Effector memory CD8-positive, alpha-beta T cell (primary cell): ENCODE measurements around the gene DSCAML1.

Experiments used
- ATAC-seq: fragments of 150-1000 bp; cut with Tn5 transposase; replicated peaks from 2 replicates; pipeline ENCODE4 v1.10.0; 2021; ENCODE audit warnings: mild to moderate bottlenecking, moderate library complexity
- DNase-seq, 3 experiments: peaks; one replicate each; pipeline ENCODE4 v3.0.0; 2021
- H3K27ac Mint-ChIP-seq, 2 donors: one replicate each; pipeline ENCODE4 v1.8.0; 2022; ENCODE audit warnings: mild to moderate bottlenecking in 2 of 2, mixed read lengths in 2 of 2, moderate library complexity in 2 of 2
- H3K27me3 Mint-ChIP-seq, 2 donors: one replicate each; pipeline ENCODE4 v1.8.0; 2022; ENCODE audit warnings: mixed read lengths in 2 of 2
- H3K36me3 Mint-ChIP-seq: one replicate; pipeline ENCODE4 v1.8.0; 2022; ENCODE audit warnings: mild to moderate bottlenecking, moderate library complexity, mixed read lengths; ENCODE audit not compliant: insufficient read depth
- H3K4me1 Mint-ChIP-seq, 2 donors: one replicate each; pipeline ENCODE4 v1.8.0; 2022; ENCODE audit warnings: low read depth in 2 of 2, mixed read lengths in 2 of 2
- H3K4me3 Mint-ChIP-seq, 2 donors: one replicate each; pipeline ENCODE4 v1.8.0; 2022; ENCODE audit warnings: mild to moderate bottlenecking in 2 of 2, mixed read lengths in 2 of 2, moderate library complexity in 2 of 2
- H3K9me3 Mint-ChIP-seq, 2 donors: one replicate each; pipeline ENCODE4 v1.8.0; 2022; ENCODE audit warnings: mixed read lengths in 2 of 2

DSCAML1 gene

GRCh38 chr11:117421041-117421440 is 376.0 kb downstream of the DSCAML1 start:
- H3K4me1 Mint-ChIP-seq, result no peaks in the 10 kb centered on the region
- H3K9me3 Mint-ChIP-seq, result no peaks in the 10 kb centered on the region
- no peak for DNase-seq
- H3K27ac Mint-ChIP-seq, result no peak overlapping the region
- H3K27me3 Mint-ChIP-seq, result peaks cover 15 to 68% of the 10 kb centered on the region in 2 donors
- peaks cover 2% of the 10 kb centered on the region for H3K36me3 Mint-ChIP-seq
- no peak for ATAC-seq
- no peak overlapping the region for H3K4me3 Mint-ChIP-seq

GRCh38 chr11:117420598-117420997 is 376.4 kb downstream of the DSCAML1 start:
- ATAC-seq (no peak), DNase-seq (no peak)
- H3K27me3 Mint-ChIP-seq, result peaks cover 15 to 63% of the 10 kb centered on the region in 2 donors
- no peaks in the 10 kb centered on the region for H3K4me1 Mint-ChIP-seq
- H3K27ac Mint-ChIP-seq, result no peak overlapping the region
- no peaks in the 10 kb centered on the region for H3K9me3 Mint-ChIP-seq
- no peak overlapping the region for H3K4me3 Mint-ChIP-seq
- H3K36me3 Mint-ChIP-seq, result peaks cover 2% of the 10 kb centered on the region

GRCh38 chr11:117420143-117420485 is 376.9 kb downstream of the DSCAML1 start:
- Mint-ChIP-seq H3K9me3 (no peaks in the 10 kb centered on the region), H3K4me1 (no peaks in the 10 kb centered on the region), H3K27ac (no peak overlapping the region), H3K27me3 (peaks cover 15 to 62% of the 10 kb centered on the region in 2 donors), H3K4me3 (no peak overlapping the region), H3K36me3 (peaks cover 2% of the 10 kb centered on the region)
- ATAC-seq (no peak), DNase-seq (no peak)

DNA sequence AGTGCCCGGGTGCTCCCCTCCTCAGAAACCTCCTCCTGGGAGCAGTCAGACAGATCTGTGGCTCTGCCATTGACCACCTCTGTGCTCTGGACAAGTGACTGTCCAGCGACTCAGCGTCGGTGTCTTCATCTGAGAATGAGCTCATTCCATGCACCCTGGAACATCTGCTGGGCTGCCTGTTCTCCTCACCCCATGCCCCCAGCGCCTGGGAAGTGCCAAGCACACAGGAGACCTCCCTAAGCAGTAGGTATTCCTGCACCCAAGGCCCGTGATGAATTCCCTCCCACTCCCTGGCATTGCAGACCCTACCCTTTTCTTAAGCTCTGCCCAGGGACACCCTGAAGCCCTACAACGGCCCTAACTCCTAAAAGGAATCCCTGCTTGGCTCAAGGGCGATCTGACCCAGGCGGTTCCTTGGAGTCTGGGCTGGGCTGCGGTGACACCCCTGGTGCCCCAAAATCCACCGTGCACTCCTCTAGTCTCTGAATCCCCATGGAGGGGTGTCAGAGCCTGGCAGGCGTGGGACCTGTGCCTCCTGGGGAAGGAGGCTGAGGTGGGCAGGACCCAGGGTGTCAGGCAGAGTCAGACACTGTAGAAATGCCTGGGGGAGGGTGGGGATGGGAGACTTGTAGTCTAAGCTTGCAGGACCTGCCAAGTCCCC is 377.4 kb downstream of the DSCAML1 start:
- no peaks in the 10 kb centered on the region for H3K4me1 Mint-ChIP-seq
- H3K9me3 Mint-ChIP-seq, result no peaks in the 10 kb centered on the region
- no peak overlapping the region for H3K4me3 Mint-ChIP-seq
- H3K36me3 Mint-ChIP-seq, result peaks cover 2% of the 10 kb centered on the region
- H3K27ac Mint-ChIP-seq, result no peak overlapping the region
- no peak for ATAC-seq
- no peak for DNase-seq
- H3K27me3 Mint-ChIP-seq, result peaks cover 15 to 57% of the 10 kb centered on the region in 2 donors

- H3K9me3 Mint-ChIP-seq, result no peaks in the 10 kb centered on the region
- ATAC-seq (no peak), DNase-seq (no peak)
- no peak overlapping the region for H3K4me3 Mint-ChIP-seq
- peaks cover 2% of the 10 kb centered on the region for H3K36me3 Mint-ChIP-seq
- peaks cover 15 to 50% of the 10 kb centered on the region in 2 donors for H3K27me3 Mint-ChIP-seq
- H3K27ac Mint-ChIP-seq, result no peak overlapping the region
- H3K4me1 Mint-ChIP-seq, result no peaks in the 10 kb centered on the region
Measured at GRCh38 chr11:117418737-117419481, 378.1 kb downstream of the DSCAML1 start.

DNA sequence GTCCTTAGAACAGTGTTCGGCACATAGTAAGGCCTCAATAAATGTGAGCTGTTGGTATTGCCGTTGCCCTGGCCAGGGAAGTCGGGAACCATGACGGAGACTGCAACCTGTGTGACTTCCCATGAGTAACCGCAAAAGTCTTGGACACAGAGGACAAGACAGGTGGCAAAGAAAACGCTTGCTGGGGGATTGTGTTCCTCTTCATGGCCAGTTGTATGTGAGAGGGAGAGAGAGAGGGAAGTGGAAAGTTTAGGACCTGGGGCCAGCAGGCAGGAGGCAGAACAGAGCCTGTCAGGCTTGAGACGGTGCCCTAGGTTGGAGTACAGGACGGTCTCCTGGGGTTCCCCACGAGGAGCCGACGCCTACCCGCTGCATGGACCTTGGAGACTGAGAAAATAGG is 379.2 kb downstream of the DSCAML1 start:
- Mint-ChIP-seq H3K27me3 (peaks cover 15 to 40% of the 10 kb centered on the region in 2 donors), H3K36me3 (no peaks in the 10 kb centered on the region), H3K9me3 (no peaks in the 10 kb centered on the region), H3K27ac (no peak overlapping the region), H3K4me1 (no peaks in the 10 kb centered on the region), H3K4me3 (no peak overlapping the region)
- DNase-seq (no peak), ATAC-seq (no peak)

DNA sequence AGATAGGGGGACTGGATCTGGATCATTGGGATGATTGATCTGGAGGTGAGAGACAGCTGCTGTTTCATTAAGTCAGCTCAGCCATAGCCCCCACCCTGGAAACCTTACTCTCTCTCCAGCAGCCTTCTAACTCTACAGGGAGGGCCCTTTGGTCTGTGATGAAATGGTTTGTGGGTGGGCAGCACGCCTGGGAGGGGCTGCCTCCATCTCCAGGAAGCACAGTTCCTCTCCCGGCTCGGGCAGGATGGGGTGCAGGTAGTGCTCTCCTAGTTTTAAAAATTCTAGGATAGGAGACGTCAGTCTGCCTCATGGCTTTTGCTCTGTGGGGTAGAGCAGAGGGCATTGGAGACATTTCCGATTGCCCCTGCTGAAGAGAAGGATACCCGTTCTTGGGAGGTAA is 379.7 kb downstream of the DSCAML1 start:
- DNase-seq (no peak), ATAC-seq (no peak)
- no peaks in the 10 kb centered on the region for H3K9me3 Mint-ChIP-seq
- H3K27me3 Mint-ChIP-seq, result peaks cover 15 to 35% of the 10 kb centered on the region in 2 donors
- no peaks in the 10 kb centered on the region for H3K4me1 Mint-ChIP-seq
- H3K36me3 Mint-ChIP-seq, result no peaks in the 10 kb centered on the region
- no peak overlapping the region for H3K27ac Mint-ChIP-seq
- no peak overlapping the region for H3K4me3 Mint-ChIP-seq

- H3K9me3 Mint-ChIP-seq, result no peaks in the 10 kb centered on the region
- no peak overlapping the region for H3K4me3 Mint-ChIP-seq
- no peaks in the 10 kb centered on the region for H3K4me1 Mint-ChIP-seq
- no peak for DNase-seq
- no peak overlapping the region for H3K27ac Mint-ChIP-seq
- H3K27me3 Mint-ChIP-seq, result peaks cover 10 to 20% of the 10 kb centered on the region in 2 donors
- no peaks in the 10 kb centered on the region for H3K36me3 Mint-ChIP-seq
- ATAC-seq, result no peak
Measured at GRCh38 chr11:117415358-117415896, 381.6 kb downstream of the DSCAML1 start.

- ATAC-seq (no peak), DNase-seq (no peak)
- Mint-ChIP-seq H3K36me3 (no peaks in the 10 kb centered on the region), H3K9me3 (no peaks in the 10 kb centered on the region), H3K27me3 (peaks cover 10 to 20% of the 10 kb centered on the region in 2 donors), H3K4me3 (no peak overlapping the region), H3K4me1 (no peaks in the 10 kb centered on the region), H3K27ac (no peak overlapping the region)
Measured at GRCh38 chr11:117414724-117415123, 382.3 kb downstream of the DSCAML1 start.

DNA sequence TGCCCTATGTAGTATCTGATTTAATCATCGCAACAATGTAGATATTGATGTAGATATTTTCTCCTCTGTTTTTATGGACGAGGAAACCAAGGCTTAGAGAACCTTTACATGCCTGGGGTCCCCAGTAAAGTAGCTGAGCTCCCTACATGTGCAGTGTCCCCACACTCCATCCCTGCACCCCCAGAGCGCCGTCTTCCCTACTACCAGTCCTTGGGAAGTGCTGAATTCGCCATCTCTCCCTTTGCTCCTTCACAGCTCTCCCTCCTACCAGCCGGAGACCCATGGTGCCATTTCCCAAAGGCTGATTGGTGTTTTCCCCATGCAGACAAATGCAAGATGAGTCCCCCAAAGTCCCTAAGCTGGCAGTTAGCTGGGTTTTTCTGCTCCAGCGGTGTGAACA is 383.4 kb downstream of the DSCAML1 start:
- no peak overlapping the region for H3K4me3 Mint-ChIP-seq
- H3K9me3 Mint-ChIP-seq, result no peaks in the 10 kb centered on the region
- DNase-seq, result no peak
- peaks cover 10 to 20% of the 10 kb centered on the region in 2 donors for H3K27me3 Mint-ChIP-seq
- H3K4me1 Mint-ChIP-seq, result no peaks in the 10 kb centered on the region
- ATAC-seq, result no peak
- no peak overlapping the region for H3K27ac Mint-ChIP-seq
- no peaks in the 10 kb centered on the region for H3K36me3 Mint-ChIP-seq

- no peak overlapping the region for H3K4me3 Mint-ChIP-seq
- ATAC-seq, result no peak
- H3K4me1 Mint-ChIP-seq, result no peaks in the 10 kb centered on the region
- DNase-seq, result no peak
- peaks cover 6 to 14% of the 10 kb centered on the region in 2 donors for H3K27me3 Mint-ChIP-seq
- no peaks in the 10 kb centered on the region for H3K36me3 Mint-ChIP-seq
- no peak overlapping the region for H3K27ac Mint-ChIP-seq
- no peaks in the 10 kb centered on the region for H3K9me3 Mint-ChIP-seq
Measured at GRCh38 chr11:117412653-117413275, 384.3 kb downstream of the DSCAML1 start.

DNA sequence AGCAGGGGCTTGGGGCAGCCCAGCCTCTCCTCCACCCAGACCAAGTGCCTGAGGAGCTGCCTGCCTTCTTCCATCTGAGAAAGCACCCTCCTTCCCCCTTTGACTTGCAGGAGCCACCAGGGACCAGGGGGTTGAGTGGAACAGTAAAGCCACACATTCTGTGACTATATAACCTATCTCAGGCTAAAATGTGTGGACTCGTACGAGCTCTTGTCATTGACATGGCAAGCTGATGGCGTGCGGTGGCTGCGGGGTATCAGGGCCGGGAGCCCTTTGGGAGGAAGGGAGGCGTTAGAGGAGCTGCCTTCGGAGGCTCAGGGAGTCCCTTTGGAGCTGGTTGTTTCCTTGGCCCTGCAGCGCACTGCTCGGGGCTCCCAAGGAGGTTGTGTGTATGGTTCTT is 384.8 kb downstream of the DSCAML1 start:
- Mint-ChIP-seq H3K4me1 (no peaks in the 10 kb centered on the region), H3K4me3 (no peak overlapping the region), H3K27me3 (peaks cover under 1 to 8% of the 10 kb centered on the region in 2 donors), H3K9me3 (no peaks in the 10 kb centered on the region), H3K36me3 (no peaks in the 10 kb centered on the region), H3K27ac (no peak overlapping the region)
- no peak for ATAC-seq
- no peak for DNase-seq

DNA sequence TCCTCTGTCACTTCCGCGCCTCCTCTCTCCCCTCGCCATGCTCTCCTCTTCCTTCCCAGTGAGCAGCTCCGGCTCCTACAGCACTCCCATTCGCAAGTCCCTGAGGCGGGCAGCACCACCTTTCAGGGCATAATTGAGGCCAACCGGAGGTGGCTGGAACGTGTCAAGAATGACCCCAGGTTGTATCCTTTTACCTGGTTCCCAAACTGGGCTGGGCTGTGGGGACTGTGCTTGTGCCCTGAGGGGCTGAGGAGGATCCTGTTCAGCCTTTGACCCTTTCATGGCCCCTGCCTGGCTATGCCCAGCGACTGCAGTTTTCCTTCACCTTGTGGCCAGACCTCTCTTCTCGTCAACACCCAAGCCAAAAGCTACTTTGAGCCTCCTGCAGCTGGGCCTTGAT is 385.3 kb downstream of the DSCAML1 start:
- Mint-ChIP-seq H3K27me3 (peaks cover 0 to 4% of the 10 kb centered on the region in 2 donors), H3K27ac (no peak overlapping the region), H3K9me3 (no peaks in the 10 kb centered on the region), H3K4me3 (no peak overlapping the region), H3K36me3 (no peaks in the 10 kb centered on the region), H3K4me1 (no peaks in the 10 kb centered on the region)
- no peak for ATAC-seq
- DNase-seq, result no peak
